GM19452 (cell line): ENCODE results near the gene PDZD7.

ENCODE experiments used
- ATAC-seq: cut with Tn5 transposase; IDR thresholded peaks from one replicate; pipeline ENCODE4 v1.9.1; 2021; ENCODE audit not compliant: unreplicated experiment

The PDZD7 gene

DNA sequence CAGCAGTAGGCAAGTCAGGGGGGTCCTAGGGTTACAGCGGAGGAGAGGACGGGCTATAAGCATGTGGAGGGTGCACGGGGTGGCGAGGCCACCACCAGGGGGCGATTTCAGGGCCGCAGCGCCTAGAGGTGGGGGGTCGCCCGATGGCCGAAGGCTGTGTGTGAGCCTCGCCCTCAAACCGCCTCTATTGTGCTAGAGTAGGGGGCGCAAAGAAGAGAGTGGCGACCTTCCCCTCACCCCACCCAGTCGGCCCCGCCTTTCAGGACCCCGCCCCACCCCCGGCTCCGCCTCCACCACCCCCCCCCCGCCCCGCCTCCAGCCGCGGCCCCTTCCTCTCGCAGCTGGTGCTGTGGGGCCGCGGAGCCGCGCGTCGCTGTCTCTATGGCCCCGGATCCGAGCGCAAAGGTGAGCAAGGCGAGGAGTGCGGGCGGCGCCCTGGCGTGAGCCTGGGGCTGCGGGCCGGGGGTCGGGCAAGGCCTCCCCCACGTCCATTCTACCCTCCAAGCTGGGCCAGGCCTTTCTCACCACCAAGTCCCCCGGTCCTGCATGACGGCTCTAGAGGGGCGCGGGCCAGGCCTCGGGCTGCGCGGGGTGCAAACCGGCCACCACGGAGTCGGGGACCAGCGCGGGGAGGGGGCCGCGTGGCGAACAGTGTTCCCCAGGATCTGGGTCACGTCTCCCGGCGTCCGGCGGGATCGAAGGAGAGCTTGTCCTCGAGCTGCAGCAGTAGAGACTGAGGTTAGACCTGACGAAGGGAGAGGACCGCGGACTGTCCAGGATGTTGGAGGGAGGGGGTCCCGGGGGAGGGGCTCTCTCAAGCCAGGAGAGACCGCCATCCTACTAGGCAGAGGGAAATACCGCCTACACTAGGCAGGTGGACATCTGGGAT lies 61.5 kb downstream of the PDZD7 start, which contains the start of gene SEMA4G:
Gene SEMA4G, plus strand, starts transcription at position 318 of the 889 bp plus-strand sequence. CDS start 3,409 bp downstream, outside the sequence.
- no peak for ATAC-seq

- ATAC-seq, result no peak
These were observed 62.1 kb downstream of the PDZD7 start for GRCh38 chr10:100968863-100969186.

- ATAC-seq, result no peak
These were observed 62.7 kb downstream of the PDZD7 start for GRCh38 chr10:100968062-100968736.

DNA sequence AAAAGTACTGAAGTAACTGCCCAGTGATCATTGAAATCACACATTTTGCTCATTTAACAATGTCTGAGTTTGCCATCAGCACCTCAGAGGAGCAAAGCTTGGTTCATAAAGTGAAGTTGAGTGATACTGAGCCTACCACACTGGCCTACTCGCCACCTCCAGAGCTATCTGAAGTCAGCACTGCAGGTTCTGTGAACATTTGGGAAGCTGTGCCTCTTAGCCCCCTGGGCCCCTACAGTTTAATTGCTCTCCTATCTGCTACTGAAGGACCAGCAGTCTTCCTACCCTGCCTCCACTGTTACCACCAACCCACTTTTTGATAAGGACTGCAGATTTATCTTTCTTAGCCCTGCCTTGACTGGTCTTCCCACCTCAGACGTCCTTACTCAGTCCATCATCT lies 63.6 kb downstream of the PDZD7 start:
- ATAC-seq, result no peak

- ATAC-seq, result no peak
These were observed 64.0 kb downstream of the PDZD7 start for GRCh38 chr10:100966887-100967286.

DNA sequence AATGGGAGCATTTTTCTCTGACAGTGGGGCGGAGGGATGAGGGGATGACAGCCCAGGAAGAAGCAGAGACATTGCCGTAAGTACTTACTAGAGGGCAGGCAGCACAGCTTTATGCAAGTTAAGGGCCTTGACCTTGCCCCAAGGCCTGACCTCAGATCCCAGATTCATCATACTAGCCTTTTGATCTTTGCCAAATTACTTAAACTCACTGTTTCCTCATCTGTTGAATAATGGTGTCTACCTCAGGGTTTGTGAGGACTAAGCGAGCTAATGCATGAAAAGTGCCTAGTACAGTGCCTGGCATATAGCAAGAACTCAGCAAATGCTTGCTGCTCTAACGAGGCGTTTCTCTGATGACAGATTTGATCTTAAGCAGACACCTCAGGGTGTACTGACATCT lies 65.1 kb downstream of the PDZD7 start:
- no peak for ATAC-seq

GRCh38 chr10:100963826-100964225 lies 67.1 kb downstream of the PDZD7 start:
- ATAC-seq, result no peak

- no peak for ATAC-seq
These were observed 68.4 kb downstream of the PDZD7 start for GRCh38 chr10:100962351-100963080.

GRCh38 chr10:100960251-100960650 lies 70.7 kb downstream of the PDZD7 start:
- no peak for ATAC-seq
